Hepatocyte (in vitro differentiated cells): ENCODE results near the gene ADORA1. TPM values are rescaled to one million over a fixed set of nuclear protein-coding genes. Genes with fewer than 3 reads are reported as not detected.

ENCODE experiments used
- DNase-seq: peaks from one replicate; pipeline ENCODE4 v3.0.0-alpha.2; 2016; ENCODE audit warnings: low spot score
- H2AFZ ChIP-seq: fragments of 200-600 bp; sonication (generic); 2 replicates; pipeline ENCODE4 v1.6.0; 2016; ENCODE audit warnings: antibody characterized with exemption, mild to moderate bottlenecking
- H3K27ac ChIP-seq: fragments of 200-600 bp; sonication (generic); 2 replicates; pipeline ENCODE4 v1.5.1; 2016; ENCODE audit warnings: mild to moderate bottlenecking
- H3K27me3 ChIP-seq: fragments of 200-600 bp; sonication (generic); 2 replicates; pipeline ENCODE4 v1.6.1; 2016
- H3K36me3 ChIP-seq: fragments of 200-600 bp; sonication (generic); replicated peaks from 2 replicates; pipeline ENCODE4 v1.5.1; 2016; ENCODE audit warnings: low read depth; ENCODE audit not compliant: insufficient read depth
- H3K4me1 ChIP-seq: fragments of 200-600 bp; sonication (generic); 2 replicates; pipeline ENCODE4 v1.5.1; 2016; ENCODE audit warnings: mild to moderate bottlenecking, moderate library complexity; ENCODE audit not compliant: insufficient read depth
- H3K4me2 ChIP-seq: fragments of 200-600 bp; sonication (generic); 2 replicates; pipeline ENCODE4 v1.6.0; 2016
- H3K4me3 ChIP-seq: fragments of 200-600 bp; sonication (generic); 2 replicates; pipeline ENCODE4 v1.5.1; 2016; ENCODE audit warnings: mild to moderate bottlenecking
- H3K79me2 ChIP-seq: fragments of 200-600 bp; sonication (generic); 2 replicates; pipeline ENCODE4 v1.6.0; 2017; ENCODE audit warnings: mild to moderate bottlenecking
- H3K9me2 ChIP-seq: fragments of 200-600 bp; sonication (generic); replicated peaks from 2 replicates; pipeline ENCODE4 v1.6.0; 2017; ENCODE audit warnings: mild to moderate bottlenecking; ENCODE audit not compliant: insufficient read depth
- H3K9me3 ChIP-seq: fragments of 200-600 bp; sonication (generic); 2 replicates; pipeline ENCODE4 v1.5.1; 2016; ENCODE audit warnings: low read depth, mild to moderate bottlenecking
- H4K20me1 ChIP-seq: fragments of 200-600 bp; sonication (generic); 2 replicates; pipeline ENCODE4 v1.6.0; 2016; ENCODE audit warnings: mild to moderate bottlenecking; ENCODE audit not compliant: insufficient read depth, poor library complexity, severe bottlenecking
- EZH2 ChIP-seq: fragments of 200-600 bp; sonication (generic); IDR thresholded peaks from 2 replicates; pipeline ENCODE4 v1.6.1; 2016; ENCODE audit warnings: antibody characterized with exemption, mild to moderate bottlenecking, borderline replicate concordance
- EZH2phosphoT487 ChIP-seq: fragments of 200-600 bp; sonication (generic); IDR thresholded peaks from one replicate; pipeline ENCODE4 v1.6.1; 2018; ENCODE audit warnings: antibody characterized with exemption, mild to moderate bottlenecking, low read depth, moderate library complexity; ENCODE audit not compliant: unreplicated experiment, severe bottlenecking
- WGBS: methylation state at CpG from one replicate; pipeline ENCODE4 v1.1.6; 2016; ENCODE audit warnings: low lambda C conversion rate; ENCODE audit errors: missing lambda C conversion rate; 5-methylcytosine and 5-hydroxymethylcytosine counted together
- polyA plus RNA-seq: library from polyadenylated mRNA; unstranded; fragments of >200 nt; fragmentation: Nextera tagmentation; extraction: Ambion mirVana; gene quantifications from 2 replicates; pipeline ENCODE4 v1.2.1, GENCODE V29; 2016
- total RNA-seq: library from RNA; depleted of rRNA; stranded (reverse); fragments of >200 nt; gene quantifications from 2 replicates; pipeline ENCODE4 v1.2.3, GENCODE V29; 2014
- TF ChIP-seq, protein P1 (sequence below): fragments of 200-600 bp; sonication (generic); IDR thresholded peaks from 2 replicates; pipeline ENCODE4 v1.5.1; 2016; ENCODE audit warnings: antibody characterized with exemption, mild to moderate bottlenecking; ENCODE audit not compliant: poor library complexity

The ADORA1 gene
- total and polyA plus RNA-seq, 2 experiments from 2014 or later = 2.0 to 2.3 TPM

DNA sequence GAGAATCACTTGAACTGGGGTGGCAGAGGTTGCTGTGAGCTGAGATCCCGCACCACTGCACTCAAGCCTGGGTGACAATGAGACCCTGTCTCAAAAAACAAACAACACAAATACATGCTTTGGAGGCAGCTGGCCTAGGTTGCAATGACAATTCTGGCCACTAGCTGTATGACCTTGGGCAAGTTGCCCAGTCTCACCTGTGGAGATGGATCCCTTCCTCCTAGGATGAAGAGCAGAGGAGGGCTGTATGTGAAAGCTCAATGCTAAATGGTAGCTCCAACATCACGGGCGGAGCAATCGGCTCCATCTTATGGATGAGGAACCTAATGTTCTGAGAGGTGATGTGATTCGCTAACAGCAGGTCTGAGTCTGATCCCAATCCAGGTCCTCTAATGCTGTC lies 20.6 kb downstream of the ADORA1 start:
- TF ChIP-seq EZH2 = no peak
- no peak for TF ChIP-seq EZH2phosphoT487
- TF ChIP-seq, protein P1, sequence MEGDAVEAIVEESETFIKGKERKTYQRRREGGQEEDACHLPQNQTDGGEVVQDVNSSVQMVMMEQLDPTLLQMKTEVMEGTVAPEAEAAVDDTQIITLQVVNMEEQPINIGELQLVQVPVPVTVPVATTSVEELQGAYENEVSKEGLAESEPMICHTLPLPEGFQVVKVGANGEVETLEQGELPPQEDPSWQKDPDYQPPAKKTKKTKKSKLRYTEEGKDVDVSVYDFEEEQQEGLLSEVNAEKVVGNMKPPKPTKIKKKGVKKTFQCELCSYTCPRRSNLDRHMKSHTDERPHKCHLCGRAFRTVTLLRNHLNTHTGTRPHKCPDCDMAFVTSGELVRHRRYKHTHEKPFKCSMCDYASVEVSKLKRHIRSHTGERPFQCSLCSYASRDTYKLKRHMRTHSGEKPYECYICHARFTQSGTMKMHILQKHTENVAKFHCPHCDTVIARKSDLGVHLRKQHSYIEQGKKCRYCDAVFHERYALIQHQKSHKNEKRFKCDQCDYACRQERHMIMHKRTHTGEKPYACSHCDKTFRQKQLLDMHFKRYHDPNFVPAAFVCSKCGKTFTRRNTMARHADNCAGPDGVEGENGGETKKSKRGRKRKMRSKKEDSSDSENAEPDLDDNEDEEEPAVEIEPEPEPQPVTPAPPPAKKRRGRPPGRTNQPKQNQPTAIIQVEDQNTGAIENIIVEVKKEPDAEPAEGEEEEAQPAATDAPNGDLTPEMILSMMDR = peak; percentile 10
- Histone ChIP-seq H3K4me2 (no peak overlapping the region), H3K36me3 (no peaks in the 10 kb centered on the region), H3K79me2 (no peaks in the 10 kb centered on the region), H3K4me1 (peaks cover 9% of the 10 kb centered on the region), H3K4me3 (no peak overlapping the region), H2AFZ (no peak overlapping the region), H3K27me3 (no peaks in the 10 kb centered on the region), H4K20me1 (no peaks in the 10 kb centered on the region), H3K9me3 (no peaks in the 10 kb centered on the region), H3K27ac (no peak overlapping the region), H3K9me2 (no peaks in the 10 kb centered on the region)
- DNase-seq = no peak
- WGBS = 94% methylated on average over 5 of the region's 5 CpGs

DNA sequence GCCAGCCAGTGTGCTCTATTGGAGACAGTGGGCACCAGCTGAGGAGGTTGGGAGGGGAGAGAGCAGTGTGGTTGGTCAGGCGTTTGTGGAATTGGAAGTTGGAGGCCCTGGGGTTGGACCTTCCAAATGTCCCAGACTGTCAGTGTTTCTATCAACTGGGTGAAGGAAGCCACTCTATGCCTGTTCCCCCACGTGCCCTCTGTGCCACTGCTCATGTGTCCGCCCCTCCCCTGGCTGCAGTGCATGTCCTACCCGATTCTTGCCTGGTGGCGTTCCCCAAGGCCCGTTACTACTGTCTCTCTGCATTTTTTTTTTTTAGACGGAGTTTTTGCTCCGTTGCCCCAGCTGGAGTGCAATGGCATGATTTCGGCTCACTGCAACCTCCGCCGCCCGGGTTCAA lies 21.1 kb downstream of the ADORA1 start:
- H3K9me3 ChIP-seq = no peaks in the 10 kb centered on the region
- H3K36me3 ChIP-seq = no peaks in the 10 kb centered on the region
- DNase-seq = no peak
- no peak for TF ChIP-seq EZH2
- TF ChIP-seq EZH2phosphoT487 = no peak
- TF ChIP-seq, protein P1 = no peak
- H4K20me1 ChIP-seq = no peaks in the 10 kb centered on the region
- H3K27me3 ChIP-seq = no peaks in the 10 kb centered on the region
- H2AFZ ChIP-seq = no peak overlapping the region
- no peaks in the 10 kb centered on the region for H3K79me2 ChIP-seq
- H3K4me2 ChIP-seq = no peak overlapping the region
- 91% methylated on average over 12 of the region's 12 CpGs for WGBS
- H3K27ac ChIP-seq = no peak overlapping the region
- H3K4me3 ChIP-seq = no peak overlapping the region
- H3K4me1 ChIP-seq = peaks cover 14% of the 10 kb centered on the region
- H3K9me2 ChIP-seq = no peaks in the 10 kb centered on the region

DNA sequence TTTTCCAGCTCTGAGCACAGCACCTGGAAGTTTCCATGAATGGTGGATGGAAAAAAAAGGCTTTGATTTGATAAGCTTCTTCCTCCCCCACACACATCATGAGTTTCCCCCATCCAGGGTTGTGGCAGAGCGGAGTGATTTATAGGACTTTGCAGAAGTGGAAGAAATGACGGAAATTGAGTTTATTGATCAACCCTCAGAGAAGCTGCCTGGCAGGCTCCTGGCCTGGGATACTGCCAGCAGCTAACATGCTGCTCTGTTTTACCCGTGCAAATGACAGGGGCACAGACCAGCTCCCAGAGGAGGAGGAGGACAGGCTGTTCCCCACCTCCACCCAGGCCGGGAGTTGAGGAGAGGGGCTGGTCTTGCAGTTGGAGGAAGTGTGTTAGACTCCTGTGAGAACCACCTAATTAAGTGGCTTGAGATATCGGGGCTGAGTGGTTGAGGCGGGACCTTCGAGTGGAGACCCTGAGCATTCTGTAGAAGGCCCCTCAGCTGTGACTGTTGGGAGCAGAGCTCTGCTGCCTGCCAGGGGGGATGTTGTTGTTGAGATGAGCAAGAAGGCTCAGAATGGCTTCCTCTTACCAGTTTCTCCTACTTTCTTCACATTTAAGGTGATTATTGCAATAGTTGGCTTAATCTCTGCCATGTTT lies 21.8 kb downstream of the ADORA1 start:
- WGBS = 66% methylated on average over 7 of the region's 7 CpGs
- Histone ChIP-seq H3K4me2 (no peak overlapping the region), H3K4me3 (no peak overlapping the region), H3K9me2 (no peaks in the 10 kb centered on the region), H2AFZ (no peak overlapping the region), H3K79me2 (no peaks in the 10 kb centered on the region), H3K36me3 (no peaks in the 10 kb centered on the region), H3K4me1 (peaks cover 20% of the 10 kb centered on the region), H3K27me3 (no peaks in the 10 kb centered on the region), H3K9me3 (no peaks in the 10 kb centered on the region), H4K20me1 (no peaks in the 10 kb centered on the region), H3K27ac (no peak overlapping the region)
- no peak for DNase-seq
- TF ChIP-seq, protein P1 = no peak
- TF ChIP-seq EZH2 (no peak), EZH2phosphoT487 (no peak)
